Activated CD4-positive, alpha-beta T cell treated with anti-CD3 and anti-CD28 coated beads, Interleukin-2, amount 50 U/mL, for 16 hours (primary cell): ENCODE data around the gene CMTM2.
"Not testable (repeated sequence)": the region's sequence is repeated elsewhere in the genome, so short reads cannot be mapped to it uniquely, and the experiment has no call there.

ENCODE experiments used
- DNase-seq: peaks from one replicate; pipeline ENCODE4 v3.0.0-alpha.2; 2020

Gene CMTM2

DNA sequence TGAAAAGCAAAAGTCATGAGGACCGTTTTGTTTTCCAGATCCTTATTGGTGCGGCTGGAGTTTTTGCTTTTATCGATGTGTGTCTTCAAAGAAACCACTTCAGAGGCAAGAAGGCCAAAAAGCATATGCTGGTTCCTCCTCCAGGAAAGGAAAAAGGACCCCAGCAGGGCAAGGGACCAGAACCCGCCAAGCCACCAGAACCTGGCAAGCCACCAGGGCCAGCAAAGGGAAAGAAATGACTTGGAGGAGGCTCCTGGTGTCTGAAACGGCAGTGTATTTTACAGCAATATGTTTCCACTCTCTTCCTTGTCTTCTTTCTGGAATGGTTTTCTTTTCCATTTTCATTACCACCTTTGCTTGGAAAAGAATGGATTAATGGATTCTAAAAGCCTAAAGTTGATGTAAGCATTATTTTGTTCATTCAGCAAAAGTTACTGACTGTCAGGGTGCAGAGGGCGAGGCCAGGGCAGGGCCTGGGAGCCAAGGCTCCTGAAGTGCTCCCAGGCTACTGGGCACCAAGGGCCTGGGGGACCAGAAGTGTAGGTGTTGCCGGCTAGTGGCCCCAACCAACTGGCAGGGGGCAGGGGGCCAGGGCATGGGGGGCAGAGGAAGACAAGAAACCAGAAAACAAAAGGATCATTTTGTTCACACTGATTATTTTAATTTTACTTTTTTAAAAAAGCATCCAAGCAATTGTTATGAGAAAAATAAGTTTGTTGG lies 8.8 kb downstream of the CMTM2 start:
- no peak for DNase-seq

DNA sequence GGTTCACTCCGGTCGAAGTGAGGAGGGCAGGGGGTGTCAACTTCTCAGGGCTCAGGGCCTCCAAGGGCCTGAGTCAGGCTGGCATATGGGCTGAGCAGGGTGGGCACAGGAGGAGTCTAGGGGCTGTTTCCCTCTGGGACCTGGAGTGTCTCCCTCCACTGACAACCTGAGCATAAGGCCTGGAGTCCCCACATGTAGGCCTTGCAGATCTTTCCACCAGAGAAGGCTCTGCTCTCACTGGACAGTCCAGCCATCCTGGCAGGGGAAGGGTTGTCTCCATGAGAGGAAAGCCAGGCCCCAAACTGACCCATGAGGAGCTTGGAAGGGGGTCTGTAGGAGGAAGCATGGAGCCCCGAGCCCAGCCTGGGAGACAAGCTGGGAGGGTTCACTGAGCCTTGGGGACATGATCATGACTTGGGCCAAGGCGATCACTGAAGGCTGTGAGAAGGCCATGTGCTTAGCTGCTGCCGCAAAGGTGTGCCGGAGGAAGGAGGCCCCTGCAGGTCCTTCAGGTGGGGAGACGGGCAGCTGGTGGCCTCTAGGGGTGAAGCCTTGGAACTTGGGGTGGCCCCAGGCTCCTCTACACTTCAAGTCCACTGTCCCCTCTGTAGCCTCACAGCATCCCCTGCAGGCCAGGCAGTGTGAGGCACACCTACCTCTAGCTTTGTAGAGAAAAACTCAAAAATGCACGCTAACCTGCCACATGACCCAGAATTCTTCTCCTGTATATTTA lies 9.9 kb downstream of the CMTM2 start:
- DNase-seq, result peak; percentile 75

DNA sequence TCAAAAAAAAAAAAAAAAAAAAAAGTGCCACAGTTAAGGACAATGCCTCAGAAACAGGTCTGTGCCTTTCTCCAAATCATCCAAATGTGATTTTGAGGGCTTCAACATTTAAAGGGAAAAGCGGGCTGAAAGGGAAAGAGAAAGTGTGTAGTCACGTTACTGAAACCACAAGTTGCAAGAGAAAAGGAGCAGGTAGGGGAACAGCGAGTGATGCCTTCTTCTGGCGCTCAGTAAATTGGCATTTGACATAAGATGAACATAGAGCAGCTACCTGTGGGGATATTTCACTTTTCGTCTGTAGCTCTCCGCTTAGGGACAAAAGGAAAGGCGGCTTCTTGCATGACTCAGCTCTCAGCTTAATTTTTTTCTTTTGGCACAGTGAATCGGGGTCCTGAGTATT lies 11.1 kb downstream of the CMTM2 start:
- DNase-seq, result peak; percentile 54

DNA sequence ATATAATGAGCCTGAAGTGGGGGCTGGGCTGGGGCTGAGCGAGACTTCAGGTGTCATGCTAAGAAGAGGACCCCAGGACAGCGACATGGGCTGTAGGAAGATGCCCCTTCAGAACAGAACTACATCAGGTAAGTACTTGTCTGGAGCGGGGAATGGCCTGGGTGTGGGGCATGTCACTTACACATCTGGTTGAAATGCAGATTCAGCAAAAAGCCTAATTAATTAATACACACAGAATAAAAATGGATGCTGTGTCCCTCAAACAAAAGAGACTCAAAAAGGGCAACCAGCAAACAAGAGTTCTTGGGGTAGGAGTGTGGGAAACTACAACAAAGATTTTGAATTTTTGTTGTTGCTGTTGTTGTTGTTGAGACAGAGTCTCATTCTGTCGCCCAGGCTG lies 11.8 kb downstream of the CMTM2 start:
- no peak for DNase-seq

DNA sequence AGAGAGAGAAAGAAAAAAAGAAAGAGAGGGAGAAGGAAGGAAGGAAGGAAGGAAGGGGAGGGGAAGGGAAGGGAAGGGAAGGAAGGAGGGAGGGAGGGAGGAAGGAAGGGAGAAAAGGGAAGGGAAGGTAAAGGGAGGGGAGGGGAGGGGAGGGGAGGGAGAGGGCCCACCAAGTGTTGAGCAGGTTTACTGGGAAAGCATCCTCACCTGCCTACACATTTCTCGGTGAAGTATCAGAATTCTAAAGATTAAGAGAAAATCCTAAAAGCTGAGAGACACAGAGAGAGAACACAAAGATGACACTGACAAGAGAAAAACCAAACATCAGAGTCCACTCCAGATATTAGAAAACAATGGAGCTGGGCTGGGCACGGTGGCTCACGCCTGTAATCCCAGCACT lies 13.0 kb downstream of the CMTM2 start:
- no peak for DNase-seq

DNA sequence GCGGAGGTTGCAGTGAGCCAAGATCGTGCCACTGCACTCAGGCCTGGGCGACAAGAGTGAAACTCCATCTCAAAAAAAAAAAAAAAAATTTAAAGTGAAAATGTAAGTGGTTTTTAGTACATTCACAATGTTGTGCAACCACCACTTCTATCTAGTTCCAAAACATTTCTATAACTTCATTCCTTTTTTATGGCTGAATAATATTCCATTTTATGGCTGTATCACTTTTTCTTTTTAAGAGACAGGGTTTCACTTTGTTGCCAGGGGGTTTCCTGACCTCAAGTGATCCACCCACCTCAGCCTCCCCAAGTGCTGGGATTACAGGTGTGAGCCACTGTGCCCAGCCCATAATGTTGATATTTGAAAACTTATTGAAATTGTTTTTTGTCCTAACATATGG lies 13.6 kb downstream of the CMTM2 start:
- no peak for DNase-seq

DNA sequence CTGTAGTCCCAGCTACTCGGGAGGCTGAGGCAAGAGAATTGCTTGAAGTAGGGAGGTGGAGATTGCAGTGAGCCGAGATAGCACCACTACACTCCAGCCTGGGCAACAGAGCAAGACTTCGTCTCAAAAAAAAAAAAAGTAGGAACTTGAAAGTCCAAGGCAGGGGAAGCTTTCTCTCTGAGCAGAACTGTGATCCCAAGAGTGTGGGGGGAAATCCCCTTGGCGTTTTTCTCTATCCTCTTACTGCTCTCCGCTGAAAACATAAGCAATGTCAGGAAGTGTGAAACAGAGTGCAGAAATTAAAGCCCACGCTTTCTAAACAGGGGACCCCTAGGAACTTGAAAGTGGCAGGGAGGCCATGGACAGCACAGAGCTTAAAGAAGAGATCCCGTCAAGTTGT lies 15.5 kb downstream of the CMTM2 start:
- no peak for DNase-seq

DNA sequence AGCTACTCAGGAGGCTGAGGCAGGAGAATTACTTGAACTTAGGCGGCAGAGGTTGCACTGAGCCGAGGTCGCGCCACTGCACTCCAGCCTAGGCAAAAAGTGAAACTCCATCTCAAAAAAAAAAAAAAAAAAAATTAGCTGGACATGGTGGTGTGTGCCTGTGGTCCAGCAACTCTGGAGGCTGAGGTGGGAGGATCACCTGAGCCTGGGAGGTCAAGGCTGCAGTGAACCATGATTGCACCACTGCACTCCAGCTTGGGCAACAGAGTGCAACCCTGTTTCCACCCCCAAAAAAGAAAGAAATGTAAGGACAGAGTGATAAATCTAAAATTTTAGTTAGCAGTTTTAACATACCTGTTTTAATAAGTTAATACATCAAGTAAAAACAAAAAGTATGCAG lies 17.3 kb downstream of the CMTM2 start:
- not testable (repeated sequence) for DNase-seq

DNA sequence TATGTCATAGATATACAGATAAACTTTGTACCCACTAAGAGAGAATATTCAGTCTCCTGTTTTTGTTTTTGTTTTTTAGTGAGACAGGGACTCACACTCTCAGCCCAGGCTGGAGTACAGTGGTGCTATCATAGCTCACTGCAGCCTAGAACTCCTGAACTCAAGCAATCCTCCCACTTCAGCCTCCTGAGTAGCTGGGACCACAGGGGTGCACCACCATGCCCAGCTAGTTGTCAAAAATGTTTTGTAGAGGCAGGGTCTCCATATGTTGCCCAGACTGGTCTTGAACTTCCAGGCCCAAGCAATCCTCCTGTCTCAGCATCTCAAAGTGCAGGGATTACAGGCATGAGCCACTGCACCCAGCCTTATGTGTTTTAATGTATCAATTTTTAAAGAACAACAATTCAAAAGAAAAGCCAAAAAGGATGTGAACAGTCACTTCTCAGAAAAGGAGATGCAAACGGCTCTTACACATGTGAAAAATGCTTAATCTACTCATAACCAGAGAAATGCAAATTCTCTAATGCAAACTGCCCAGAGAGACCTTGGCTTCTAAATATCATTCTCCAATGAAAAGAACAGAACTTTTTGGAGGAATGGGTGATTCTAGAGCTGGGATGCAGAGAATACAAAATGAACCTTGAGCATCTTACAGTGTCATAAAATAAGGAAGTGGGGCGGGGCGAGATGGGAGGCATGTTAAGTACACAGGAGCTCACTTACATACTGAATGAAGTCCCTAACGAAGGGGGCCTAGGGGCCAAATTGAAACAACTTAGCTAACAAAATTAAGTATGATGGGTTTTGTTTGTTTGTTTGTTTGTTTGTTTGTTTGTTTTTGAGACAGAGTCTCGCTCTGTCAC lies 18.0 kb downstream of the CMTM2 start:
- peak; percentile 70 for DNase-seq

DNA sequence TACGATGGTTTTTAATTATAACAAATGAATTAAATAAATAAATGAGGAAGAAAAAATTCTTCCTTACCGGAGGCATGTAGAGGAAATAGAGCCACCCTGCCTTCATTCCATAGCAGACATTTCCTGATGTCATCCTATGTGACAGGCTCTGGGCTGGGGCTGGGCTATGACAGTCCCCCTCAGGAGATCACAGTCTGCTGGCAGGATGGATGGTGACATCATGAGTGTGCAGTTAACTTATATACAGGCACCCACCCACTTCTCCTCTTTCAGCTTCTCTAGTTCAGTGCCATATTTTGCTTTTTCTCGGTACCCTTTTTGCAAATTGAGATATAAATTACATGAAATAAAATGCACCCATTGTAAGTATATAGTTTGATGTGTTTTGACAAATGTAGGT lies 18.8 kb downstream of the CMTM2 start:
- peak; percentile 37 for DNase-seq

DNA sequence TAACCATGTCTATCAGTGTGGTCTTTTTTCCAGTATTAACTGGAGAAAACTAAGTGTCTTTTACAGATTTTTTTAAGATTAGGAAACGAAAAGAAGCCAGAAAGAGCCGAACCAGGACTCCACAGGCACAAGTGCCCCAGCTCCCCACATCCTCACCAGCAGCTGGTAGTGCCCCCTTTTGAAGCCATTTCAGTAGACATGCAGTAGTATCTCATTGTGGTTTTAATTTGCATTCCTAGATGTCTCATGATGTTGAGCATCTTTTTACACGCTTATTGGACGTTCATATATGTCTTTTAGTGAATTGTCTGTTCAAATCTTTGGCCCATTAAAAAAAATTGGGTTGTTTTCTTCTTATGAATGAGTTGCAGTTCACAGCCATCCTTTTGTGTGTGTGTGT lies 20.5 kb downstream of the CMTM2 start:
- no peak for DNase-seq

DNA sequence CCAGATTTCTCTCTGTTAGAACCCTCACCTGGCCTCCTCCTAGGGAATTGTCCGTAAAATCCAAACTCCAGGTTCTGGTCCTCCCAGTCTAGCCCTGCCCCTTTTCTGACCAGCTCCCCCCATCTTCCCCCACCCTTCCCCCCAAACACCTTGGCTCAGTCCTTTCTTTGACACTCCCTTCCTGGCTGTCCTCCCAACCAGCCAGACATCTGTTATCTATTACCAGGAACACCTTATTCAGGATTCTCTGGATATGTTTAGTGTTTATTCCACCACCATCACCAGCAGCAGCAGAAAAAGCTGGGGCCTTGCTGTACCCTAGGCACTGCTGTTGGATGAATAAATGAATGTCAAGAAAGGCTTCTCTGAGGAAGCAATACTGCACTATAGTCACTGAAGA lies 21.2 kb downstream of the CMTM2 start:
- no peak for DNase-seq

DNA sequence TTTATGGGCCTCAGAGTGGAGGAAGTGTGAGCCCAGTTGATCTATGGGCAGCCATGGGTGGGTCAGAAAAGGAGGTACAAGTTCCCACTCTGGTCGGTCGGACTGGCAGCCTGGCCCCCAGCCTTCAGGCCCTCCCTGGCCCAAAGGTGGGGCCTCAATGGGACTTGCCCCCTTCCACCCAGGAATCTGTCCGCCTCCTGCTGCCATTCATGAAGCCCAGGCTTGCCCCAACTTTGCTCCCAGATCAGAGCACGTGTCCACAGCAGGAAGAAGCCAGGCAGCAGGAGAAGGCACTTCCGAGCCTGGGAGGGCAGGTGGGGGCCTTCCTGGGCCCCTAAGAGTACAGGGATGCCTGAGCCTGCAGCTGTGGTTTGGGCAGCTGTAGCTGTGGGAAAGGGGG lies 22.2 kb downstream of the CMTM2 start:
- no peak for DNase-seq

DNA sequence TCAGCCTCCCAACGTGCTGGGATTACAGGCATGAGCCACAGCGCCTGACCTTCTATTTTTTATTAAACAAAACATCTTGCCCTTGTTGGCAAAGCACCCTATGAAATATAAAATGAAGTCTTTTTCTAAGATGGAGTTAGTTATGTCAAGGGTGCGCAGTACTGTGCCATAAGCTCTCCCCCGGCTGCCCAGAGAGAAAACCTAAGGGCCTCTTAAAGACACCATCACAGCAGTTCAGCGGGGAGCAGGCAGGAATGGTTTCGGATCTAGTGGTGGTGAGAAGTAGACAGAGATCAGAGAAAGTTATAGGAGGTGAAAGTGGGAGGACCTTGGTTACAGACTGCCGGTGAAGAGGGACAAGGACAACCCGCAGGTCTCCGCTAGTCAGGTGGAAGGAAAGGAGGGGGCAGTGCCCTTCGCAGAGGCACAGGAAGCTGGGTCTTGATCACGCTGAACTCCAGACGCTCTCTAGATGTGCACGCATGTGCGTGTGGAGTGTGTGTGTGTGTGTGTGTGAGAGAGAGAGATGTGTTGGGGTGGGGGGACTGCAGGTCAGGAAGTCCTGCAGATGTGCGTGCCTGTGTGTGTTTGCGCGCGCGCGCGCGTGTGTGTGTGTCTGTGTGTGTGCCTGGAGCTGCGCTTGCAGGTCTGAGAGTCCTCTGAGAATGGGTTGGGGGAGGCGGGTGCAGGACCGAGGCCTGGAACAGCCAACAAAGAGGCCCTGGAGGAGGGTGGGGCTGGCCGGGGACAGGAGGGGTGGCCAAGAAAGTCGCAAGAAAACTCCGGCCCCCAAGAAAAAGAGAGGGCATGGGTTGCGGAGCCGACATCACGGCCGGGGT lies 24.5 kb downstream of the CMTM2 start:
- peak; percentile 88 for DNase-seq

DNA sequence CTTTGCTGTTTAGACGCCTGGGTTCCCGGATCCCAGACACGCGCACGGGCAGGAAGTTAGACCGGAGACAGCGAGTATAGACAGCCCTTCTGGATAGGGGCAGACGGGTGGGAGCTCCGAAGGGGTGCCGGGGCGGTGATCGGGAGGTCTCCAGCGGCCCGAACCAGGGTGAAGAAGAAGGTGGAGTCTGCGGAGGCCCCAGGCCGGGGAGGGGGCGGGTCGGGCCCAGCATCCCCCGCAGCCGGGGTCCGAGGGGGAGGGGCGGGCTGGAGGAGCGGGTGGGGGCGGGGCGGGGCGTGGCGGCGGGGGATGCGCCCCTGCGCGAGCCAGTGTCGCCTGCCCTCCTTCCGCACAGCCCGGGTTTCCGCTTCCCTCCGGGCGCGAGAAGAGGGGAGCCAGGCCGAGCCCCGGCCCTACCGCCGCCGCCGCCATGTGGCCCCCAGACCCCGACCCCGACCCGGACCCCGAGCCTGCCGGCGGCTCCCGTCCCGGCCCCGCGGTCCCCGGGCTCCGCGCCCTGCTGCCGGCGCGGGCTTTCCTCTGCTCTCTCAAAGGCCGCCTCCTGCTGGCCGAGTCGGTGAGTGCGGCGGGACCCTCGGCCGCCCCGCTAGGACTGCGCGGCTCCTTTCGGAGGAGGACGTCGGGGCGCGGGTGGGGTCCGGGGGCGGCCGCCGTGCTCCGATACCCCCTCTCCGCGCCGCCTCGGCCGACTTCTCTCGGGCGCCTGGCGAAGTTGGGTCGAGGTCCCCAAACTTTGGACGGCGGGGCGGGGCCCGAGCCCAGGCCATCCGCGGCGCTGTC lies 25.3 kb downstream of the CMTM2 start, which contains the start of gene CMTM3:
Gene CMTM3, plus strand, starts transcription at position 329 of the 801 bp plus-strand sequence. Its CDS starts 102 bp downstream, at position 431.
- DNase-seq, result peak; percentile 75

DNA sequence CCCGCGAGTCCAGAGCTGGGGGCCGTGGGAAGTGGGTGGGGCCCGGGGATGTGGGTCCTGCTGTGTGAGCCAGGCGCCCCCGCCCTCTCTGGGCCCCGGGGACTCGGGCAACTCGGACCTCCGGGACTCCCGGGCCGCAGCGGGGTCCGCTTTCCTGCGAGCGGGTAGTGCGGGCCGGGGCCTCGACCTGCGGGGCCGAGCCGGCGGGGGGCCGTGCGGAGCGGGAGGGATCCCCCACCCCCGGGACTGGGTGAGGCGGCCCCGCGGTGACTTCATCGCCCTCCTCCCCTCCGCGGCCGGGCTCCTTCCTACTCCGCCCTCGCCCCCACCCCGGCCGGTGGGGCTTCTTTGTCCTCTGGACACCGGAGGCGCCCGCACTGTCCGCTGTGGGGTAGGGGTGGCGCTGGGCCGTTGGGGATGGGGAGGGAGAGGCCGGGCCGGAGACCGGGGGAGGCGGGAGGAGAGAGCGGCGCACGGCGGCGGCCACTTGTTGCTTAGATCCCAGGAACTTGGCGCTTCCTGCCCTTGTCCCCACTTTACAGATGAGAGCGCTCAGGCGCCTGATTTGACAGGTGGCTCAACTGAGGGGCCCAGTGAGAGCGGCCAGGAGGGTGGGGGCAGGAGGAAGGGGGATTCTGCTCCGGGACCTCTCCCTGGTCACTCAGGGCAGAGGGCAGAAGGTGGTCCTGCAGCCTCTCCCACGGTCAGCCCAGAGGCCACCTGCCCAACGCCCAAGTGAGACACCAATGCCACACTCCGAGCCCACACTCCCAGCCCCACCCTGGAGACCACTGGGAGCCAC lies 26.1 kb downstream of the CMTM2 start:
- peak; percentile 28 for DNase-seq

DNA sequence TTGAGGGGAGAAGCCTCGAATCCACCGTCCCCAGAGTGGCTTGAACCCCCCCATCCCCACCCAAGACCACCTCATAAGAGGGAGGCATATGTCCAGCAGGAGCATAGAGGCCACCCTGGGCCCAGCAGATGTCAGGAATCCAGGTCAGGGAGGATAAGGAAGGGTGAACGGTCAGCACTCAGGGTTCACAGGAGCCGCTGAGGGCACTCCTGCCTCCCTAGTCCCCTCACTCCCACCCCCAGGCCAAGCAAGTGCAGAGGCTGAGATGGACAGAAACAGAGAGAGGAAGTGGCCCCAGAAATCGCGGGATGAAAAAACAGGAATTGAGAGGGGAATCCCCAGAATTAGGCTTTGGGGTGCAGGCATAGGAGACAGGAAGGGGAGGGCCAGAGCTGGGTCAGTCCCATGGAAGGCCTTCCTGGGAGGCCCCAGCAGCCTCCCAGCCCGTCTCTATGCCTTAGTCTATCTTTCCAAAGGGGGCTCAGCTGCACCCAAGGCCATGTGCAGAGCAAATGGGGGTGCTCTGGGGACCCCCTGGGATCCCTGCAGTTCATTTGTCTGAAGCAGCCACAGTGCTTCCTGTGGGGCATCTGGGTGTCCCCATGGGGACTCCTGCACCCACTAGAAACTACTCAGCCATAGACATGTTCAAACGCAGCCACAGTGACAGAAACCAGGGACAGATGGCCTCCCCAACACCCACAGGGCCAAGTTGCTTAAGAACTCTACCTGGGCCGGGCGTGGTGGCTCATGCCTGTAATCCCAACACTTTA lies 26.9 kb downstream of the CMTM2 start:
- peak; percentile 28 for DNase-seq

DNA sequence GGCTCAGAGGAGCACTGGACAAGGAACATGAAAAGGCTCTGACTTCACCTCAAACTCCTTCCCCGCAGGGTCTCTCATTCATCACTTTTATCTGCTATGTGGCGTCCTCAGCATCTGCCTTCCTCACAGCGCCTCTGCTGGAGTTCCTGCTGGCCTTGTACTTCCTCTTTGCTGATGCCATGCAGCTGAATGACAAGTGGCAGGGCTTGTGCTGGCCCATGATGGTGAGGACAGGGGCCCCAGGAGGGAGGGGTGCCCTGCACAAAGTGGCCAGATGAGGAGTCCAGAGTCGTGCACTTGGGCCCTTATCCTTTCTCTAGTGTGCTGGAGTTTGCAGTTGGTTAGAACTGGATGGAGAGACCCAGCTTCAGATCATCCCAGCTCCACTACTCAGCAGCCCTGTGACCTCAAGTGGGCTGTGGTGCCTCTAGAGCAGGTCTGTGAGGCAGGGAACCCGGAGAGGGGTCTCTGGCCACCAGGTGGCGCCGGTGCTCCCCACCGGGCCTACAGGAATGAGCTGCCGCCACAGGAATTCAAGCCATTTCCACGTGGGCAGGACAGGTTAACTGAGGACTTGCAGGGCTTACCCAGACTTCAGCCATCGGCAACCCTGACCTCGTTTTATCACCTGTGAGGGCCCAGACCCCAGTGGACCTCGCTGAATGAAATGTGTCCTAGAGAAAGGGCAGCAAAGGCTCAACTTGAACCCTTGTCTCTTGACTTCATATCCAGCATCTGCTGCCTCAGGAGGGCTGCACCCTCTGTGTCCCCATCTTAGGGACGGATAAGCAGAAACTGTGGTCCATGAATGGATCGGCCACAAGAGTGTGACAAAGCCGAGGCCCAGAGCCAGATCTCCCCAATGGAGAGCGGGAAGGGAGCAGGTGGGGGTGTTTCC lies 29.2 kb downstream of the CMTM2 start:
- DNase-seq, result peak; percentile 88

DNA sequence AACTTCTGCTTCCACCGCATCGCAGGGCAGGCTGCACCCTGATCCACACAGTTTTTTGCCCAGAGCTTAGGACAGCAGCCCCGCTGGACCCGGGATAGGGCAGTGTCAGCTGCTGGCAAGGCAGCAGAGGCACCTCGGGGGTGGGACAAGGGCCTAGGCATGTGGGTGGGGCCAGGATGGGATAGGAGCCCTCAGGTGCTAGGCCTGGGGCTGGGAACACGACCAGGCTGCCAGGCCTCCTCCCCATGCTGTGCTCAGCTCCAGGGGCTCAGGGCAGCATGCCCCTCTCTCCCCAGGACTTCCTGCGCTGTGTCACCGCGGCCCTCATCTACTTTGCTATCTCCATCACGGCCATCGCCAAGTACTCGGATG lies 29.9 kb downstream of the CMTM2 start:
- no peak for DNase-seq
